ENCODE measurements around the gene EPS15.
"Not testable (repeated sequence)": the region's sequence is repeated elsewhere in the genome, so short reads cannot be mapped to it uniquely, and the experiment has no call there.

The EPS15 gene

DNA sequence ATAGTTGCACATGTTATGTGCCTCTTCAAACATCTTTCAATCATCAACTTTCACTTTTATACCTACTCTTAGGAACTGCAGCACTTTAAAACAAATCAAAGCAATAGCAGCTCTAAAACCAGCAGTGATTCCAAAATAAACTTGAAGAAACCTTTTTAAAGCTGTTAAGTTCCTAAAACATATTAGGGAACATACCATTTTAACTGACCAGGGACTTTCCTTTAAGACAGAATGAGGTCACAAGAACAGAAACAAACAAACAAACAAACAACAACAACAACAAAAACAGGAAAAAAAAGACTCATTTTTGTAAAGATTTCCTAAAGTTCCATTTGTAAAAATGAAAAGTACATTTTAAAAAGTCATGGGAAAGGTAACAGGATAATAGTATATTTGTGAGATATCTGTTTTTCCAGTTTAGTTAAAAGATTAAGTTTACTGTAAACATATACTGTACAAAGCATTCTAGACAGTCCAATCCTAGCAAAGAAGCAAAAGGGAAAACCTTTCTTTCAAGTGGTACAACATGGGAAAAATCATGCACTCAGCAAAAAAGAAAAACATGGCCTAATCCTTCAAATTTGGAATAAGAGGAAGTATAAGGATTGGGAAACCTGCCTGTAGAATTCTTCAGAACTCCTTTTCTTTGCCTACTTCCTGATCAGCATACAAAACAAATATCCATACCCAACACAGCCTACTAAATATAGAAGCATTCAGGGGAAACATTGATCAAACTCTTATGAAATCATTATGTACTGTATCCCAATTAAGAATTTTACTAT, 45.5 kb downstream of the EPS15 start:
- TF ChIP-seq, protein P1, sequence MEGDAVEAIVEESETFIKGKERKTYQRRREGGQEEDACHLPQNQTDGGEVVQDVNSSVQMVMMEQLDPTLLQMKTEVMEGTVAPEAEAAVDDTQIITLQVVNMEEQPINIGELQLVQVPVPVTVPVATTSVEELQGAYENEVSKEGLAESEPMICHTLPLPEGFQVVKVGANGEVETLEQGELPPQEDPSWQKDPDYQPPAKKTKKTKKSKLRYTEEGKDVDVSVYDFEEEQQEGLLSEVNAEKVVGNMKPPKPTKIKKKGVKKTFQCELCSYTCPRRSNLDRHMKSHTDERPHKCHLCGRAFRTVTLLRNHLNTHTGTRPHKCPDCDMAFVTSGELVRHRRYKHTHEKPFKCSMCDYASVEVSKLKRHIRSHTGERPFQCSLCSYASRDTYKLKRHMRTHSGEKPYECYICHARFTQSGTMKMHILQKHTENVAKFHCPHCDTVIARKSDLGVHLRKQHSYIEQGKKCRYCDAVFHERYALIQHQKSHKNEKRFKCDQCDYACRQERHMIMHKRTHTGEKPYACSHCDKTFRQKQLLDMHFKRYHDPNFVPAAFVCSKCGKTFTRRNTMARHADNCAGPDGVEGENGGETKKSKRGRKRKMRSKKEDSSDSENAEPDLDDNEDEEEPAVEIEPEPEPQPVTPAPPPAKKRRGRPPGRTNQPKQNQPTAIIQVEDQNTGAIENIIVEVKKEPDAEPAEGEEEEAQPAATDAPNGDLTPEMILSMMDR (IDR thresholded peaks at IDR 0.05; ENCODE audit: low read depth, low read length, missing control alignments), result no peak
- Histone ChIP-seq H3K27me3 (replicated peaks) (no peaks in the 10 kb centered on the region), H3K36me3 (replicated peaks) (no peaks in the 10 kb centered on the region), H3K27ac (no peak overlapping the region), H3K4me3 (ENCODE audit: low read depth, low read length) (no peak overlapping the region)
- in situ Hi-C loops (cut with HindIII; ENCODE audit: low pct_ligation_motif_present, low sequenced_read_pairs), result no loop called here
- DNase-seq, result no peak

DNA sequence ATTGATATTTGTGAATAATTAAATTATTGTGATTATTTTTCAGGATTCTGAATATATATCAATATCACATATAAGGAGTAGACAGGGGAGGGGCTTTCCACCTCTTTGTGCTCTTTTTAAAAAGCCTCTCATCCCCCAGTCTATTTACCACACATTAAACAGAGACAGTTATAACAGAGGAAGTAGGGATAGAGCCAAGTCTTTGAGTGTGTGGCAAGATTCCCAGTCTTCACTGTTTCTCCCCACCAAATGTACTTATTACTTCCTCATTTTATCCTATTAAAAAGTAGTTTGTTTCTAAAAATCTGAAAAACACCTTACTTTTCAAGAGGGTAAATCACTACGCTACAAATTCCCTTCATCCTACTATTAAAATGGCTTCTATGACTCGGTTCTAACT, 46.7 kb downstream of the EPS15 start:
- no peak for DNase-seq
- TF ChIP-seq, protein P1 (IDR thresholded peaks at IDR 0.05; ENCODE audit: low read depth, low read length, missing control alignments), result no peak
- in situ Hi-C loops (cut with HindIII; ENCODE audit: low pct_ligation_motif_present, low sequenced_read_pairs), result no loop called here
- H3K27me3 ChIP-seq (replicated peaks), result no peaks in the 10 kb centered on the region
- no peak overlapping the region for H3K4me3 ChIP-seq (ENCODE audit: low read depth, low read length)
- no peak overlapping the region for H3K27ac ChIP-seq
- H3K36me3 ChIP-seq (replicated peaks), result peaks cover 2% of the 10 kb centered on the region

DNA sequence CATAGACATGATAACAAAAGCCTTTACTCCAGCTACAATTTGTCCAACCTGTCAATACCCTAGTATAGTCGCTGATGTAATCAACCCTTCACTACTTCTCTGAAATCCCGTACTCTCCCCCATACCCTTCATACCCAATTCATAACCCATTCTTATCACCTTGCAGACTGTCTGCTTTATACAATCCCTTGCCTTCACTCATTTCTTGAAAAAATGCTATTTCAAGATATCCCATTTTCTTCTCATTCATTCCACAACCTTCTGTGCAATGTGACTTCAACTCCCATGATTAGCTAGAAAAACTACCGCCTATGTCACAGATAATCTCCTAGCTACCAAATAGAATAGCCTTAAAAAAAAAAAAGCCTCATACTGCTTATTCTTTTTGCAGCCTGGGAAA, 49.5 kb downstream of the EPS15 start:
- Histone ChIP-seq H3K4me3 (ENCODE audit: low read depth, low read length) (no peak overlapping the region), H3K27ac (no peak overlapping the region), H3K27me3 (replicated peaks) (no peaks in the 10 kb centered on the region), H3K36me3 (replicated peaks) (peaks cover 2% of the 10 kb centered on the region)
- in situ Hi-C loops (cut with HindIII; ENCODE audit: low pct_ligation_motif_present, low sequenced_read_pairs), result no loop called here
- TF ChIP-seq, protein P1 (IDR thresholded peaks at IDR 0.05; ENCODE audit: low read depth, low read length, missing control alignments), result no peak
- no peak for DNase-seq

DNA sequence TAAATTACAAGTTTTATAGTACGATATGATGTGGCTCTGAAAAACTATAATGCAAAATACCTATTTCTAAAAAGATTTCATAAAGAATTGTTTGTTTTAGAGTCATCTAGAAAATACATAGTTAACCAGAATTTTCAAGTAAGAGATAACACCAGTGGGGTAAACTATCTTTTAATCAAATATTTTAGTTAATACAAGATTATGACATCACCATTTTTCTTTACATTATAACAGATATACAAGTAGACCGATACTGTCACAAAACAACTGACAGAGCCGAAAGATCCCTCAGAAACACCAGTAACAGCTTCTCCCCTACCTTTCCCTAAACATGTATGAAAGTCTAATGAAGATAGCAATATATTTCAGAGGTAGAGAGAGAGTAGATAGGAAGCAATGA, 54.2 kb downstream of the EPS15 start:
- Histone ChIP-seq H3K4me3 (ENCODE audit: low read depth, low read length) (no peak overlapping the region), H3K36me3 (replicated peaks) (peaks cover 2% of the 10 kb centered on the region), H3K27me3 (replicated peaks) (no peaks in the 10 kb centered on the region), H3K27ac (no peak overlapping the region)
- TF ChIP-seq, protein P1 (IDR thresholded peaks at IDR 0.05; ENCODE audit: low read depth, low read length, missing control alignments), result no peak
- in situ Hi-C loops (cut with HindIII; ENCODE audit: low pct_ligation_motif_present, low sequenced_read_pairs), result no loop called here
- no peak for DNase-seq

GRCh38 chr1:51463561-51463960, 55.5 kb downstream of the EPS15 start:
- no peaks in the 10 kb centered on the region for H3K27me3 ChIP-seq (replicated peaks)
- in situ Hi-C loops (cut with HindIII; ENCODE audit: low pct_ligation_motif_present, low sequenced_read_pairs), result no loop called here
- H3K36me3 ChIP-seq (replicated peaks), result peaks cover 2% of the 10 kb centered on the region
- TF ChIP-seq, protein P1 (IDR thresholded peaks at IDR 0.05; ENCODE audit: low read depth, low read length, missing control alignments), result no peak
- no peak overlapping the region for H3K4me3 ChIP-seq (ENCODE audit: low read depth, low read length)
- no peak overlapping the region for H3K27ac ChIP-seq
- no peak for DNase-seq

GRCh38 chr1:51462289-51462688, 56.8 kb downstream of the EPS15 start:
- in situ Hi-C loops (cut with HindIII; ENCODE audit: low pct_ligation_motif_present, low sequenced_read_pairs); H3K36me3 ChIP-seq (replicated peaks); H3K27ac ChIP-seq; H3K4me3 ChIP-seq (ENCODE audit: low read depth, low read length); H3K27me3 ChIP-seq (replicated peaks); DNase-seq: not testable (repeated sequence)

All from brain microvascular endothelial cell (primary cell).